Nephron progenitor cell (in vitro differentiated cells): ENCODE data around the gene TMEM132A.

Source experiments
- DNase-seq: peaks from one replicate; pipeline ENCODE4 v3.0.0; 2021
- H3K27ac Mint-ChIP-seq: 2 replicates; pipeline ENCODE4 v1.8.0; 2021; ENCODE audit warnings: mild to moderate bottlenecking, moderate library complexity, mixed read lengths
- H3K27me3 Mint-ChIP-seq: 2 replicates; pipeline ENCODE4 v1.8.0; 2021; ENCODE audit warnings: mild to moderate bottlenecking, low read depth, mixed read lengths; ENCODE audit not compliant: poor library complexity
- H3K36me3 Mint-ChIP-seq: 2 replicates; pipeline ENCODE4 v1.8.0; 2021; ENCODE audit warnings: low read depth, mixed read lengths
- H3K4me1 Mint-ChIP-seq: 2 replicates; pipeline ENCODE4 v1.8.0; 2021; ENCODE audit warnings: mixed read lengths
- H3K4me3 Mint-ChIP-seq: 2 replicates; pipeline ENCODE4 v1.8.0; 2021; ENCODE audit warnings: mild to moderate bottlenecking, moderate library complexity, mixed read lengths
- H3K9me3 Mint-ChIP-seq: 2 replicates; pipeline ENCODE4 v1.8.0; 2021; ENCODE audit warnings: mild to moderate bottlenecking, moderate library complexity, mixed read lengths
- CTCF ChIP-seq: fragments of 200-600 bp; sonication (generic); IDR thresholded peaks from 2 replicates; pipeline ENCODE4 v1.5.0; 2021; ENCODE audit warnings: antibody characterized with exemption

Gene TMEM132A

GRCh38 chr11:60941371-60942119 is 17.3 kb downstream of the TMEM132A start:
- no peak for DNase-seq
- Mint-ChIP-seq H3K9me3 (no peaks in the 10 kb centered on the region), H3K4me1 (peaks cover 51% of the 10 kb centered on the region), H3K27me3 (peaks cover 12% of the 10 kb centered on the region), H3K27ac (no peak overlapping the region), H3K4me3 (no peak overlapping the region), H3K36me3 (peaks cover 8% of the 10 kb centered on the region)
- TF ChIP-seq CTCF, result no peak

GRCh38 chr11:60942219-60942618 is 18.0 kb downstream of the TMEM132A start:
- Mint-ChIP-seq H3K9me3 (no peaks in the 10 kb centered on the region), H3K27ac (no peak overlapping the region), H3K4me3 (no peak overlapping the region), H3K27me3 (peaks cover 12% of the 10 kb centered on the region), H3K4me1 (peaks cover 52% of the 10 kb centered on the region), H3K36me3 (peaks cover 8% of the 10 kb centered on the region)
- TF ChIP-seq CTCF, result no peak
- no peak for DNase-seq

GRCh38 chr11:60942970-60943565 is 18.8 kb downstream of the TMEM132A start:
- Mint-ChIP-seq H3K27ac (no peak overlapping the region), H3K4me3 (no peak overlapping the region)
- DNase-seq, result no peak

GRCh38 chr11:60944490-60945294 is 20.4 kb downstream of the TMEM132A start:
- Mint-ChIP-seq H3K27me3 (peaks cover 29% of the 10 kb centered on the region), H3K4me1 (peaks cover 54% of the 10 kb centered on the region), H3K9me3 (no peaks in the 10 kb centered on the region), H3K4me3 (no peak overlapping the region), H3K36me3 (peaks cover 8% of the 10 kb centered on the region), H3K27ac (no peak overlapping the region)
- peak; percentile 26 for TF ChIP-seq CTCF
- DNase-seq, result no peak

More at GRCh38 chr11:60942970-60943565, 18.8 kb downstream of the TMEM132A start:
- no peak for TF ChIP-seq CTCF
- Mint-ChIP-seq H3K9me3 (no peaks in the 10 kb centered on the region), H3K27me3 (peaks cover 13% of the 10 kb centered on the region), H3K4me1 (peaks cover 52% of the 10 kb centered on the region), H3K36me3 (peaks cover 8% of the 10 kb centered on the region)

GRCh38 chr11:60945295-60945667 is 21.0 kb downstream of the TMEM132A start:
- Mint-ChIP-seq H3K27me3 (peaks cover 35% of the 10 kb centered on the region), H3K4me1 (peaks cover 60% of the 10 kb centered on the region), H3K27ac (no peak overlapping the region), H3K36me3 (peaks cover 8% of the 10 kb centered on the region), H3K9me3 (no peaks in the 10 kb centered on the region), H3K4me3 (no peak overlapping the region)
- TF ChIP-seq CTCF, result no peak
- no peak for DNase-seq
